GM21737 (cell line): ENCODE measurements around the gene USH1G.
"Not testable (repeated sequence)": the region's sequence is repeated elsewhere in the genome, so short reads cannot be mapped to it uniquely, and the experiment has no call there.

Source experiments
- ATAC-seq: cut with Tn5 transposase; IDR thresholded peaks from one replicate; pipeline ENCODE4 v1.9.1; 2021; ENCODE audit warnings: mild to moderate bottlenecking, moderate library complexity; ENCODE audit not compliant: unreplicated experiment

Gene USH1G

GRCh38 chr17:74906214-74906793, 16.8 kb downstream of the USH1G start:
- ATAC-seq = not testable (repeated sequence)

- ATAC-seq = no peak
These were observed 18.2 kb downstream of the USH1G start for GRCh38 chr17:74904687-74905409.

DNA sequence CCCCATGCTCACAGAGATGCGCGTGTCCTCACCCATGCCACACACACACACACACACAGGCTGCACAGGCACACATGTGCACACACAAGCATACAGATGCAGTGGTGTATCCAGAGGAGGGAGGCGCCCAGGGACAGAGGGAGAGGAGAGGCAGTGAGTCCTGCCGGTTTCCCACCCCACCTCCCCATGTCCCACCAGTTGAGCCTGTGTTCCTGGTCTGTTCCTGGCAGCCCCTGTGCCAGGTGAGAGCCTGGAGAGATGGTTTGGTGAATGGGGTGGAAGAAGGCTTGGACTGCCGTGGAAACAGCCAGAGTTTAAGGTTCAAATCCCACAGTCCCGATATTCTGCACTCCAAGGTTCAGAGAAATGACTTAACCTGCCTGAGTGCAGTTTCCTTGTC, 19.4 kb downstream of the USH1G start:
- ATAC-seq = no peak

- no peak for ATAC-seq
These were observed 20.0 kb downstream of the USH1G start for GRCh38 chr17:74903034-74903433.

DNA sequence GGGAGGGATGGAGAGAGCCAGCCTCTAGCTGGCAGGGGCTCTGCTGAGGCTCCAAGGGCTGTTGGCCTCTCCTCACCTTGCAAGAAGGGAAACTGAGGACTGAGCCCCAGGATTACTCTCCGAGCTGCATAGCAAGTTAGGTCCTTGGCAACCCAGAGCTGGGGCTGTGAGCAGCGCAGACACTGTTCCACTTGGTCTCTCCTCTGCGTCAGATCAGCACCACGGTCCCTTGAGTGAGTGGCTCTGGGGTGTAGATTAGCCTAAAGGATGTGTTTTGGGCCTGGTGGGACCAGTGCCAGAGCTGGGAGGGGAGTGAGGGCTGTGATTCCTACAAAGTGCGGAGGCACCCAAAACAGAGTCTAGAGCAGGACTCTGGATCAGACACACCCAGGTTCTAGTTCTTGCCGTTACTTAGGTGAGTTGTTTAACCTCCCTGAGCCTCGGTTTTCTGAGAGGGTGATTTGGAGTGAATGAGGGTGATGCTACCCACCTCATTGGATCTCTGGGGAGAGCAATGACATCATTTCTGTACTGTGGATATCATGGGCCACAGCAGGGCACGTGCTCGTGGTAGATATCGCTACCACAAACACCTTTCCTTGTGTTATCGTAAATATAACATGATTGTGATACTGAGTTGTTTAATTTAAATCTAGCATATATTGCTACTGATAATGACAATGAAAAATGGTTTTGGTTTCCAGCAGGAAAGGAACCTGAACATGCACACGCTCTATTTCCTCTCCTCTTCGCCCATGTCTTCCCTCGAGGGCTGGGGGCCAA, 21.5 kb downstream of the USH1G start:
- ATAC-seq = no peak

- ATAC-seq = no peak
These were observed 22.8 kb downstream of the USH1G start for GRCh38 chr17:74900208-74900607.

DNA sequence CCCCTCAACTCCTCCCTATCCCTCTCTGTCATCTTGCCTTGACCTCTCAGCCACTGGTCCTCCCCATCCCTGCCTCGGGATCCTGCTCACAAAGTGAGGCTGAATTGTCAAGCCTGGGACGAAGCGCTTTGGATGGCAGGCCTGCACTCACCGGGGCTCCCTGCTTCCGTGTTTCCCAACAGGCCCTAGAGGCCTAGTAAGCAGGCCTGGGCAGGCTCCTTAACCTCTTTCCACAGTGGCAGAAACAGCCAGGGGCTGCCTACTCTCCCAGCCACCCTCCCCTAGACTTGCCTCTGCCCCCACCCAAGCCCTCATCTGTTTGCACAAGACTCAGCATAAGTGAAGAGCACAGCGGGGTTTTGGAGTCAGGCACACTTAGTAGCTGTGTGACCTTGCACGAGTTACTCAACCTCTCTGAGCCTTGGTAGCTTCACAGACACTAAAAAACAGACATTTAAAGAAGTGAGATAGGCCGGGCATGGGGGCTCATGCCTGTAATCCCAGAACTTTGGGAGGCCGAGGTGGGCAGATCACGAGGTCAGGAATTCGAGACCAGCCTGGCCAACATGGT, 24.6 kb downstream of the USH1G start:
- ATAC-seq = no peak

DNA sequence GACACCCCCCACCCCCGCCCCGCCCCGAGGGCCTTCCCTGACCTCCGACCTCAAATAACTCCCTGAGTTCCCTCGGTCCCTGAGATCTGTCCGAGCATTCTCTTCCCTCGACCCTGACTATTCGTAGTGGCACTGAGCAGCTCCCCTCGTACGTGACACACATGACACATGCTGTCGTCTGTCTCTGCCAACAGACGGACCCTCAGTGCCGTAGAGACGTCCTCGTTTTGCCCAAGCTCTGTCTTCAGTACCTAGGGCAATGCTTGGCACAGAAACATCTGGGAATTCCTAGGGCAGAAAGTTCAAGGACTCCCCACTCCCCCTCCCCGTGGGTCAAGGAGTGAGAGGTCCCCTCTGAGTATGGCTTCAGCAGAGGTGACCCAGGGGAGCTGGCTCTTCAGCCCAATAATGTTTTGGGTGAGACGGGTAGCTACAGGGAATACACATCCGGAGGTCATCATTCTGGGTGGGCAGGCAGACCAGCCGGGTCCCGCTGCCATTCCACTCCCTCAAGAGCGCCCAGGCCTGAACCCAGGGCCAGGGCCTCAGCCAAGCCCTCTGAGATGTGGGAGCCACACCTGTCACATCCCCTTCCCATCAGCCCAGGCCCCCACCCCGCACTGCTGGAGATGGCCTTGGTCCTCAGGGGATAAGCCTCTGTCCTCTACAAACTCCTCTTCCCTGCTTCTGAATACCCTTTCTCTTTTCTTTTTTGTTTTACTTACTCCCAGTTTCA, 29.0 kb downstream of the USH1G start:
- ATAC-seq = no peak

- no peak for ATAC-seq
These were observed 29.8 kb downstream of the USH1G start, which contains the start of gene FADS6 for GRCh38 chr17:74892974-74893911. Gene FADS6, minus strand, starts transcription at chr17:74893633. Its CDS starts 38 bp downstream, at chr17:74893595.

DNA sequence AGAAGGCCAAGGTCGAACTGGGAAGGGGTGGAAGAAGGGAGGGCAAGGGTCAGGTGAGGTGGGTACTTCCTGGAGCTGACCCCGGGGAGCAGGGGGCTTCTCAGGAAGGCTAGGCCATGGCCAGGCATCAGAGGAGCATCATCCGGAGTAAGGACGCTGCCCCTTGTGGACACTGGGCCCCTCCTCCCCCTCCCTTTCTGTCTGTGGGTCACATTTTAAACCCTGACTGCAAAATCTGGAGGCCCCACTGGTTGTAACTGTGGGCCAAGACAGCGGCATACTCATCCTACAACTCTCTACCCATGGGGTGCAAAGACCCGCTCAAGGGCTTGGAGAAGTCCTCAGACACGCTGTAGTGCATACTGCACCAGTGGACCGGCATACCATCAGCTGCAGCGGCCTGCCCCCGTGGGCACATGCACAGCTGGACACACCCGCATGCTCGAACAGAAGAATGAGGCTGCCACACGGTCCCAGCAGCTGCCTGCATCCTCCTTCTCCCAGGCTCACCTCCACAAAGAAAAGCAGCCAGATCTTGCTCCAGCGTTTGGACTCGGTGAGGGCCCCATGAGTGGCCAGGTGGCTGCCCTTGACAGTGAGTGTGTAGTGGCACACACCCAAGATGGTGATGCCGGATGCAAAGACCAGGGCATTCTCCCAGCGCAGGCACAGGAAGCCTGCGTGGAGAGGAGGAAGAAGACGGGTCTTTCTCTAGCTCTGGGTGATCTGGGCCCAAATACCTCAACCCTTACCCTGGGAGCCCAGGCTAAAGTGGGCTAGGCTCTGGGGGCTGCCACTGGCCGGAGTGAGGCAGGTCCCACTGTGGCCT, 30.8 kb downstream of the USH1G start:
- no peak for ATAC-seq

DNA sequence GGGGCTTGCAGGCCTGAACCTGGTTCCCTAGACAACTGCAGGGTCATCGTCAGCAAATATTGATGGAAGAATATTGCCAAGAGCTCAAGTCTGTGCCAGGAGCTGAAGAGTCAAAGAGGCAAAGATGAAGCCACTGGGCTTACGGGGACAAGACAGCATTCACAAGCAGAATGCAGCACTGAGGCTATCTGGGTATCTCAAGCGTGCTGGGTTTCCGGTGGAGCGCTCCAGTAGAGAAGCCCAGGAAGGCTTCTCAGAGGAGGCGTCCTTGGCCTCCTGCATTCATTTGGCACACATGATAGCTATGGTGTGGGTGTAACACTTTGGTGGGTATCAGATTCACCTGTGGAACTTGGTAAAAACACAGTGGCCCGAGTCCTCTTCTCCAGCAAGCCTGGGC, 32.5 kb downstream of the USH1G start:
- no peak for ATAC-seq

GRCh38 chr17:74888469-74888868, 34.6 kb downstream of the USH1G start:
- ATAC-seq = no peak

DNA sequence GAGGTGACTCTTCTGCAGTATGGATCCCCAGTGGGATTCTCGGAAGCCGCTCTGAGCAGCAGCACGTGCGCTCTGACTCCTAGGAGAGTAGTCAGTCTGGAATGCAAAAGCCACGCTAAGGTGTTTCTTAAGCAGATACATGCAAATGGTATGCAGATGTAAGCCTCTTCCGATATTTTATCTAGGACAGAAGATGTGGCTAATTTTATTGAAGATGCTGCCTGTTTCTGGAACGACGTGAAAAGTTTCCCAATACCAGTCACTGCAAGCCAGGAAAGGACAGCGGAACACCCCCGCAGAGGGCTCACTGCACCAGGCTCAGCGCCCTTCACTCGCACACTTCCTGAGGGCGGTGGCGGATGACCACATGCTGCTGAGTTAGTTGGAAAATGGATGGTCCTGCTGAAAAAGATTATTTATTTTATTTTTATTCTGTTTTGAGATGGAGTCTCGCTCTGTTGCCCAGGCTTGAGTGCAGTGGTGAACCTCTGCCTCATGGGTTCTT, 39.8 kb downstream of the USH1G start:
- no peak for ATAC-seq

- ATAC-seq = no peak
These were observed 40.4 kb downstream of the USH1G start for GRCh38 chr17:74882517-74883240.

GRCh38 chr17:74881073-74881472, 42.0 kb downstream of the USH1G start:
- ATAC-seq = no peak

- ATAC-seq = no peak
These were observed 43.7 kb downstream of the USH1G start for GRCh38 chr17:74879308-74879707.

DNA sequence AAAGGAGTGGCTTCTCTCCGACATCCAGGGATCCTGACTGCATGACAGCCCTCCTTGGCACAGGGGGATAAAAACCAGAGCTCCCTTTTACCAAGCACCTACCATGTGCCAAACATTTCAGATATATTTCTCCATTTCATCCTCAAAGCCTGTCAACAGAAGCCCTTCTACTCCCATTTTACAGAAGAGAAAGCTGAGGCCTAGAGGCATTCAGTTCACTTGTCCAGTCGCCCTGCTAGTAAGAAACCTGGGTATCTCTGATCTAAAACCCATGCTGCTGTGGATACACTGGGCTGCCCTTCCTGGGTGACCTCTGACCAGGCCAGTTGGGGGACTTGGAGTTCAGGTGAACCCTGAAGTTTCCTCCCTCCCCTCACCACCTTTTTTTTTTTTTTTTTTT, 44.4 kb downstream of the USH1G start:
- no peak for ATAC-seq
